Liver (tissue), 3 donors: ENCODE data around the gene NNT.
"Not testable (repeated sequence)": the region's sequence is repeated elsewhere in the genome, so short reads cannot be mapped to it uniquely, and the experiment has no call there.

ENCODE experiments used
- ATF3 ChIP-seq: IDR thresholded peaks from 2 replicates; pipeline ENCODE4 v1.6.1; 2016; ENCODE audit warnings: antibody characterized with exemption
- EGR1 ChIP-seq, 2 donors: IDR thresholded peaks; 2 replicates each; pipeline ENCODE4 v1.6.1; 2016 to 2018; ENCODE audit warnings: antibody characterized with exemption in 2 of 2, low read depth in 2 of 2
- FOXA1 ChIP-seq: IDR thresholded peaks from 2 replicates; pipeline ENCODE4 v1.6.1; 2016; ENCODE audit warnings: antibody characterized with exemption
- FOXA2 ChIP-seq: IDR thresholded peaks from 2 replicates; pipeline ENCODE4 v1.6.1; 2016; ENCODE audit warnings: antibody characterized with exemption
- RAD21 ChIP-seq, 2 donors: IDR thresholded peaks; 2 replicates each; pipeline ENCODE4 v1.6.1; 2016; ENCODE audit warnings: antibody characterized with exemption in 2 of 2, mild to moderate bottlenecking in 2 of 2
- RXRA ChIP-seq, 2 donors: IDR thresholded peaks; 2 replicates each; pipeline ENCODE4 v1.6.1; 2017 to 2018; ENCODE audit warnings: antibody characterized with exemption in 2 of 2, mild to moderate bottlenecking in 1 of 2
- SP1 ChIP-seq: IDR thresholded peaks from 2 replicates; pipeline ENCODE4 v1.6.1; 2018; ENCODE audit warnings: antibody characterized with exemption, mild to moderate bottlenecking
- TAF1 ChIP-seq: conservative IDR thresholded peaks from 2 replicates; pipeline ENCODE4 v1.6.1; 2016; ENCODE audit warnings: antibody characterized with exemption, mild to moderate bottlenecking
- TF ChIP-seq, protein P1 (sequence below): fragments of 150-350 bp; IDR thresholded peaks from 2 replicates; pipeline ENCODE4 v1.5.1; 2017; ENCODE audit warnings: improper control_type of control experiment, low read depth, low read length; ENCODE audit not compliant: missing input control
- TF ChIP-seq, protein P2 (sequence below): IDR thresholded peaks from 2 replicates; pipeline ENCODE4 v1.6.1; 2016; ENCODE audit warnings: antibody characterized with exemption
- TF ChIP-seq, protein P3 (sequence below): IDR thresholded peaks from 2 replicates; pipeline ENCODE4 v1.6.1; 2016; ENCODE audit warnings: antibody characterized with exemption
- TF ChIP-seq, protein P4 (sequence below): IDR thresholded peaks from 2 replicates; pipeline ENCODE4 v1.6.1; 2016; ENCODE audit warnings: antibody characterized with exemption, mild to moderate bottlenecking
- donor health status: healthy.
- donor health status: healthy.

DNA sequence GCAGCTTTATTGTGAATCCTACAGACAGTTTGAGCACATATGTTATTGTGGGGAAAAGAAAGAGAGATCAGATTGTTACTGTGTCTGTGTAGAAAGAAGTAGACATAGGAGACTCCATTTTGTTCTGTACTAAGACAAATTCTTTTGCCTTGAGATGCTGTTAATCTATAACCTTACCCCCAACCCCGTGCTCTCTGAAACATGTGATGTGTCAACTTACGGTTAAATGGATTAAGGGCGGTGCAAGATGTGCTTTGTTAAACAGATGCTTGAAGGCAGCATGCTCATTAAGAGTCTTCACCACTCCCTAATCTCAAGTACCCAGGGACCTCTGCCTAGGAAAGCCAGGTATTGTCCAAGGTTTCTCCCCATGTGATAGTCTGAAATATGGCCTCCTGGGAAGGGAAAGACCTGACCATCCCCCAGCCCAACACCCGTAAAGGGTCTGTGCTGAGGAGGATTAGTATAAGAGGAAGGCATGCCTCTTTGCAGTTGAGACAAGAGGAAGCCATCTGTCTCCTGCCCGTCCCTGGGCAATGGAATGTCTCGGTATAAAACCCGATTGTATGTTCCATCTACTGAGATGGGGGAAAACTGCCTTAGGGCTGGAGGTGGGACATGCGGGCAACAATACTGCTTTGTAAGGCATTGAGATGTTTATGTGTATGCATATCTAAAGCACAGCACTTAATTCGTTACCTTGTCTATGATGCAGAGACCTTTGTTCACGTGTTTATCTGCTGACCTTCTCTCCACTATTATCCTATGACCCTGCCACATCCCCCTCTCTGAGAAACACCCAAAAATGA is 22.4 kb upstream of the NNT start:
- TF ChIP-seq, protein P1, sequence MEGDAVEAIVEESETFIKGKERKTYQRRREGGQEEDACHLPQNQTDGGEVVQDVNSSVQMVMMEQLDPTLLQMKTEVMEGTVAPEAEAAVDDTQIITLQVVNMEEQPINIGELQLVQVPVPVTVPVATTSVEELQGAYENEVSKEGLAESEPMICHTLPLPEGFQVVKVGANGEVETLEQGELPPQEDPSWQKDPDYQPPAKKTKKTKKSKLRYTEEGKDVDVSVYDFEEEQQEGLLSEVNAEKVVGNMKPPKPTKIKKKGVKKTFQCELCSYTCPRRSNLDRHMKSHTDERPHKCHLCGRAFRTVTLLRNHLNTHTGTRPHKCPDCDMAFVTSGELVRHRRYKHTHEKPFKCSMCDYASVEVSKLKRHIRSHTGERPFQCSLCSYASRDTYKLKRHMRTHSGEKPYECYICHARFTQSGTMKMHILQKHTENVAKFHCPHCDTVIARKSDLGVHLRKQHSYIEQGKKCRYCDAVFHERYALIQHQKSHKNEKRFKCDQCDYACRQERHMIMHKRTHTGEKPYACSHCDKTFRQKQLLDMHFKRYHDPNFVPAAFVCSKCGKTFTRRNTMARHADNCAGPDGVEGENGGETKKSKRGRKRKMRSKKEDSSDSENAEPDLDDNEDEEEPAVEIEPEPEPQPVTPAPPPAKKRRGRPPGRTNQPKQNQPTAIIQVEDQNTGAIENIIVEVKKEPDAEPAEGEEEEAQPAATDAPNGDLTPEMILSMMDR, result not testable (repeated sequence)
- not testable (repeated sequence) for TF ChIP-seq ATF3; SP1; RAD21 (IDR thresholded peaks at IDR 0.05); FOXA2; RXRA (IDR thresholded peaks at IDR 0.05); EGR1 (IDR thresholded peaks at IDR 0.05; ENCODE audit: low read depth in 2 of 2); TAF1; FOXA1
- TF ChIP-seq, protein P2, sequence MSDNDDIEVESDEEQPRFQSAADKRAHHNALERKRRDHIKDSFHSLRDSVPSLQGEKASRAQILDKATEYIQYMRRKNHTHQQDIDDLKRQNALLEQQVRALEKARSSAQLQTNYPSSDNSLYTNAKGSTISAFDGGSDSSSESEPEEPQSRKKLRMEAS, result not testable (repeated sequence)
- TF ChIP-seq, protein P3, sequence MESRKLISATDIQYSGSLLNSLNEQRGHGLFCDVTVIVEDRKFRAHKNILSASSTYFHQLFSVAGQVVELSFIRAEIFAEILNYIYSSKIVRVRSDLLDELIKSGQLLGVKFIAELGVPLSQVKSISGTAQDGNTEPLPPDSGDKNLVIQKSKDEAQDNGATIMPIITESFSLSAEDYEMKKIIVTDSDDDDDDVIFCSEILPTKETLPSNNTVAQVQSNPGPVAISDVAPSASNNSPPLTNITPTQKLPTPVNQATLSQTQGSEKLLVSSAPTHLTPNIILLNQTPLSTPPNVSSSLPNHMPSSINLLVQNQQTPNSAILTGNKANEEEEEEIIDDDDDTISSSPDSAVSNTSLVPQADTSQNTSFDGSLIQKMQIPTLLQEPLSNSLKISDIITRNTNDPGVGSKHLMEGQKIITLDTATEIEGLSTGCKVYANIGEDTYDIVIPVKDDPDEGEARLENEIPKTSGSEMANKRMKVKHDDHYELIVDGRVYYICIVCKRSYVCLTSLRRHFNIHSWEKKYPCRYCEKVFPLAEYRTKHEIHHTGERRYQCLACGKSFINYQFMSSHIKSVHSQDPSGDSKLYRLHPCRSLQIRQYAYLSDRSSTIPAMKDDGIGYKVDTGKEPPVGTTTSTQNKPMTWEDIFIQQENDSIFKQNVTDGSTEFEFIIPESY, result not testable (repeated sequence)
- TF ChIP-seq, protein P4, sequence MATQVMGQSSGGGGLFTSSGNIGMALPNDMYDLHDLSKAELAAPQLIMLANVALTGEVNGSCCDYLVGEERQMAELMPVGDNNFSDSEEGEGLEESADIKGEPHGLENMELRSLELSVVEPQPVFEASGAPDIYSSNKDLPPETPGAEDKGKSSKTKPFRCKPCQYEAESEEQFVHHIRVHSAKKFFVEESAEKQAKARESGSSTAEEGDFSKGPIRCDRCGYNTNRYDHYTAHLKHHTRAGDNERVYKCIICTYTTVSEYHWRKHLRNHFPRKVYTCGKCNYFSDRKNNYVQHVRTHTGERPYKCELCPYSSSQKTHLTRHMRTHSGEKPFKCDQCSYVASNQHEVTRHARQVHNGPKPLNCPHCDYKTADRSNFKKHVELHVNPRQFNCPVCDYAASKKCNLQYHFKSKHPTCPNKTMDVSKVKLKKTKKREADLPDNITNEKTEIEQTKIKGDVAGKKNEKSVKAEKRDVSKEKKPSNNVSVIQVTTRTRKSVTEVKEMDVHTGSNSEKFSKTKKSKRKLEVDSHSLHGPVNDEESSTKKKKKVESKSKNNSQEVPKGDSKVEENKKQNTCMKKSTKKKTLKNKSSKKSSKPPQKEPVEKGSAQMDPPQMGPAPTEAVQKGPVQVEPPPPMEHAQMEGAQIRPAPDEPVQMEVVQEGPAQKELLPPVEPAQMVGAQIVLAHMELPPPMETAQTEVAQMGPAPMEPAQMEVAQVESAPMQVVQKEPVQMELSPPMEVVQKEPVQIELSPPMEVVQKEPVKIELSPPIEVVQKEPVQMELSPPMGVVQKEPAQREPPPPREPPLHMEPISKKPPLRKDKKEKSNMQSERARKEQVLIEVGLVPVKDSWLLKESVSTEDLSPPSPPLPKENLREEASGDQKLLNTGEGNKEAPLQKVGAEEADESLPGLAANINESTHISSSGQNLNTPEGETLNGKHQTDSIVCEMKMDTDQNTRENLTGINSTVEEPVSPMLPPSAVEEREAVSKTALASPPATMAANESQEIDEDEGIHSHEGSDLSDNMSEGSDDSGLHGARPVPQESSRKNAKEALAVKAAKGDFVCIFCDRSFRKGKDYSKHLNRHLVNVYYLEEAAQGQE, result not testable (repeated sequence)
